Mucosa of stomach (tissue), 1 donor: Measurements from ENCODE around the gene FRMPD2.
"Not testable (repeated sequence)": the region's sequence is repeated elsewhere in the genome, so short reads cannot be mapped to it uniquely, and the experiment has no call there.

ENCODE experiments used
- H3K27me3 ChIP-seq: one replicate; pipeline ENCODE4 v1.7.0; 2013; ENCODE audit warnings: mild to moderate bottlenecking, low read length; ENCODE audit not compliant: control insufficient read depth, insufficient read depth
- H3K36me3 ChIP-seq: one replicate; pipeline ENCODE4 v1.7.0; 2013; ENCODE audit warnings: low read length; ENCODE audit not compliant: control insufficient read depth, insufficient read depth
- H3K4me1 ChIP-seq: one replicate; pipeline ENCODE4 v1.7.0; 2013; ENCODE audit warnings: mild to moderate bottlenecking, low read length; ENCODE audit not compliant: control insufficient read depth, insufficient read depth
- H3K4me3 ChIP-seq: one replicate; pipeline ENCODE4 v1.7.0; 2013; ENCODE audit warnings: low read length
- H3K9ac ChIP-seq: one replicate; pipeline ENCODE4 v1.7.0; 2013; ENCODE audit warnings: mild to moderate bottlenecking, low read length, moderate library complexity
- H3K9me3 ChIP-seq: one replicate; pipeline ENCODE4 v1.7.0; 2013; ENCODE audit warnings: mild to moderate bottlenecking, low read length, moderate library complexity; ENCODE audit not compliant: control insufficient read depth
- donor health status: Pancreatic carcinoma.

Gene FRMPD2

GRCh38 chr10:48248462-48248861 is 26.0 kb downstream of the FRMPD2 start:
- Histone ChIP-seq H3K36me3 (no peaks in the 10 kb centered on the region), H3K4me3 (no peak overlapping the region), H3K9me3 (no peaks in the 10 kb centered on the region), H3K27me3 (no peaks in the 10 kb centered on the region), H3K4me1 (peaks cover 8% of the 10 kb centered on the region), H3K9ac (no peak overlapping the region)

- Histone ChIP-seq H3K4me1 (peaks cover 8% of the 10 kb centered on the region), H3K36me3 (no peaks in the 10 kb centered on the region), H3K9me3 (no peaks in the 10 kb centered on the region), H3K4me3 (no peak overlapping the region), H3K27me3 (no peaks in the 10 kb centered on the region), H3K9ac (no peak overlapping the region)
Measured at GRCh38 chr10:48247680-48248079, 26.8 kb downstream of the FRMPD2 start.

GRCh38 chr10:48246501-48246900 is 28.0 kb downstream of the FRMPD2 start:
- no peaks in the 10 kb centered on the region for H3K27me3 ChIP-seq
- no peak overlapping the region for H3K9ac ChIP-seq
- peaks cover 4% of the 10 kb centered on the region for H3K4me1 ChIP-seq
- H3K4me3 ChIP-seq = no peak overlapping the region
- H3K36me3 ChIP-seq = no peaks in the 10 kb centered on the region
- no peaks in the 10 kb centered on the region for H3K9me3 ChIP-seq

GRCh38 chr10:48245977-48246376 is 28.5 kb downstream of the FRMPD2 start:
- H3K27me3 ChIP-seq = no peaks in the 10 kb centered on the region
- no peak overlapping the region for H3K4me3 ChIP-seq
- no peaks in the 10 kb centered on the region for H3K9me3 ChIP-seq
- H3K36me3 ChIP-seq = no peaks in the 10 kb centered on the region
- no peaks in the 10 kb centered on the region for H3K4me1 ChIP-seq
- H3K9ac ChIP-seq = no peak overlapping the region

GRCh38 chr10:48243921-48244320 is 30.6 kb downstream of the FRMPD2 start:
- not testable (repeated sequence) for H3K4me1 ChIP-seq, H3K27me3 ChIP-seq, H3K9ac ChIP-seq, H3K4me3 ChIP-seq, H3K9me3 ChIP-seq, H3K36me3 ChIP-seq

- H3K4me3 ChIP-seq = no peak overlapping the region
- no peaks in the 10 kb centered on the region for H3K9me3 ChIP-seq
- H3K4me1 ChIP-seq = no peaks in the 10 kb centered on the region
- H3K27me3 ChIP-seq = no peaks in the 10 kb centered on the region
- H3K36me3 ChIP-seq = no peaks in the 10 kb centered on the region
- H3K9ac ChIP-seq = no peak overlapping the region
Measured at GRCh38 chr10:48243487-48243886, 31.0 kb downstream of the FRMPD2 start.

GRCh38 chr10:48242171-48242904 is 32.2 kb downstream of the FRMPD2 start:
- Histone ChIP-seq H3K9ac (no peak overlapping the region), H3K4me3 (no peak overlapping the region), H3K4me1 (no peaks in the 10 kb centered on the region), H3K27me3 (no peaks in the 10 kb centered on the region), H3K36me3 (no peaks in the 10 kb centered on the region), H3K9me3 (no peaks in the 10 kb centered on the region)

GRCh38 chr10:48241332-48241731 is 33.2 kb downstream of the FRMPD2 start:
- H3K27me3 ChIP-seq = no peaks in the 10 kb centered on the region
- H3K4me3 ChIP-seq = no peak overlapping the region
- H3K9ac ChIP-seq = no peak overlapping the region
- no peaks in the 10 kb centered on the region for H3K9me3 ChIP-seq
- H3K36me3 ChIP-seq = no peaks in the 10 kb centered on the region
- H3K4me1 ChIP-seq = no peaks in the 10 kb centered on the region

- Histone ChIP-seq H3K4me1 (no peaks in the 10 kb centered on the region), H3K36me3 (no peaks in the 10 kb centered on the region), H3K9ac (no peak overlapping the region), H3K9me3 (no peaks in the 10 kb centered on the region), H3K4me3 (no peak overlapping the region), H3K27me3 (no peaks in the 10 kb centered on the region)
Measured at GRCh38 chr10:48240196-48240595, 34.3 kb downstream of the FRMPD2 start.

- no peaks in the 10 kb centered on the region for H3K4me1 ChIP-seq
- H3K36me3 ChIP-seq = no peaks in the 10 kb centered on the region
- H3K9ac ChIP-seq = no peak overlapping the region
Measured at GRCh38 chr10:48239618-48240017, 34.9 kb downstream of the FRMPD2 start.

GRCh38 chr10:48238826-48239520 is 35.5 kb downstream of the FRMPD2 start:
- no peak overlapping the region for H3K4me3 ChIP-seq
- H3K36me3 ChIP-seq = no peaks in the 10 kb centered on the region

More at GRCh38 chr10:48239618-48240017, 34.9 kb downstream of the FRMPD2 start:
- Histone ChIP-seq H3K4me3 (no peak overlapping the region), H3K9me3 (no peaks in the 10 kb centered on the region), H3K27me3 (no peaks in the 10 kb centered on the region)

GRCh38 chr10:48237259-48238250 is 36.9 kb downstream of the FRMPD2 start:
- Histone ChIP-seq H3K4me3 (no peak overlapping the region), H3K9ac (no peak overlapping the region), H3K27me3 (no peaks in the 10 kb centered on the region), H3K36me3 (no peaks in the 10 kb centered on the region), H3K4me1 (no peaks in the 10 kb centered on the region), H3K9me3 (no peaks in the 10 kb centered on the region)

More at GRCh38 chr10:48238826-48239520, 35.5 kb downstream of the FRMPD2 start:
- Histone ChIP-seq H3K9ac (no peak overlapping the region), H3K27me3 (no peaks in the 10 kb centered on the region), H3K9me3 (no peaks in the 10 kb centered on the region), H3K4me1 (no peaks in the 10 kb centered on the region)
